GM19193 (cell line): ENCODE measurements around the gene VSX1.

Experiments
- POLR2A ChIP-seq: IDR thresholded peaks from 4 replicates; pipeline ENCODE4 v1.6.1; 2011; ENCODE audit not compliant: insufficient read depth, insufficient read length; ENCODE audit errors: extremely low read depth

Gene VSX1

DNA sequence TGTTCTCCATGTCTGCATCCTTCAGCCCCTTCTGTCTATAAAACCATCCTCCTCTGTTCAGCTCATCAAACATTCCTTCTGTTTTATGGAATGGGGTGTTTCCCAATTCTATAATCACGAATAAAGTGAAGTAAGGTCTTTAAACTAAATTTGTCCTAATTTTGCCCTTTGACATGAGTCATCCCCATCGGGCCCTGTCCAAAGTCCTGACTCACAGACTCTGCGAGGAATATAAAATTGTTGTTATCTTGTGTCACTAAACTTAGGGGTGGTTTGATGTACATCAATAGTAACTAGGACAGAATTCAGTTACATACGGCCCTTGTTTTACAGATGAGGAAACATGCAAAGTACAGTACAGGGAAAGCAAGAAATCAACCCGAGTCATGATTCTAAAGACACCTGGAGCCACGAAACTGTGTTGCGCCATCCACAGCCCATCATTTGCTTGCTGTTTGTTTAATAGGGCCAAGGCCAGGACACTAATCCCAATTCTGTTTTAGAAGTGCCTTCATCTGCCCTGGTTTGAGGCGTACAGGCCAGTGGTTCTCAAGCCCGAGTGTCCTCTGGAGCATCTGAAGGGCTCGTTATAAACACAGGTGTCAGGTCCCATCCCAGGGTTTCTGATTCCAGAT lies 26.8 kb downstream of the VSX1 start:
- no peak for TF ChIP-seq POLR2A

DNA sequence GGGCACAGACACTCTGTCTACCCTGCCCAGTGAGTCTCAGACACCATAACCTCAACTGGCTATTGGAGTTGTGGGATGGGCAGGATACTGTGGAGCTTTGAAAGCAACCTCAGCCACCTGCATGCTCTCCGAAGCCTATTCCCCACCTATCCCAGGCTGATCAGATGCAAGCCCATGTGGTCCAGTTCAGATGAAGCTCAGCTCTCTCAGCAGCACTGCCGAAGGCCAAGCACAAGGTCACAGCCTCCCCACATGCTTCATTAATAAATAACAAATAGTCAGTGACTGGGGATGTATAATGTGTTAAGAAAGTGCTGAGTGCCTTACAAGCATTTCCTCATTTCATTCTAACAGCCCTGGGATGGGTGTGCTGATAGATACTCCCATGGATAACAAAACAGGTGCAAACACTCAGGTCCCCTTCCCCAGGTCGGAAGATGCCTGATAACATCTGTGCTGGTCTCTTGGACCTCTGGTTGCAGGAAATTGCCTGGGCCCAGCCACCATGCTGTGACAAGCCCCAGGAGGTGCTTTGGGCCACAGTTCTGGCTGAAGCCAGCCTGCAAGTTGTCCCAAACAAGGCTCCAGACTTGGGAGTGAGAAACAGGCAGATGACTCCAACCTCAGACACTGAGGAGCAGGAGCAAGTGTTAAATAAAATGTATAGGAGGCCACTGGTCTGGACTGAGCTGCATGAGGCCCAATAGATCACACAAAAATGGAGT lies 27.7 kb downstream of the VSX1 start:
- no peak for TF ChIP-seq POLR2A

DNA sequence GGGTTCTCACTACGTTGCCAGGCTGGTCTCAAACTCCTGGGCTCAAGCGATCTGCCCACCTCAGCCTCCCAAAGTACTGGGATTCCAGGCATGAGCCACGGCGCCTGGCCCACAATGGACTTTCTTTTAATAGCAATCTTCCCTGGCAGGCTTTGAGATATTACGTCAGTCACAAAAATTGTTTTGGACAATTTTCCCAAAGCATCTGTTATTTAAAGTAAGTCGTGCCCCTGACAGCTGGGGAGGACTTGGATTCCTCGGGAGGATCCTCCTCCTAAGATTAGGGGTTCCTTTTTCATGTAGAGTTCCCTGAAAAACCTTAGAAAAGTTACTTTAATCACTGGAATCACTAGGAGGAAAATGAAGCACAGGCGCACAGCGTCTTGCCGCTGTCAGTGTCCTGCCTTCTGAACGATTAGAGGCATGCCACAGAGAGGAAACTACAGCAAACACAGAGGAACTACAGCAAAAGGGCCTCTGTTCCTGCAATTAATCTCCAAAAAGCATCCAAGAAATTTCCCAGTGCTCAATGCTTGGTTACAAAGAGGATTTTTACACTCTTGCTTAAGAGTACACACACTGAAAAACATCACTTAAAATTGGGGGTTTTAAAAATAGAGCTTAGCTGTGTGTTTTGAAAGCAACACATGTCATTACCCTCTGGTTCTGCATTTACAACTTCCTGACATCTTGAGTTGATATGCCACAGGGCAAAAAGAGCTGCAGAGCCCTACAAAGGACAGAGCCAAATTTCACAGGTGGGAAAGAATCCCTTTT lies 28.5 kb downstream of the VSX1 start:
- no peak for TF ChIP-seq POLR2A

DNA sequence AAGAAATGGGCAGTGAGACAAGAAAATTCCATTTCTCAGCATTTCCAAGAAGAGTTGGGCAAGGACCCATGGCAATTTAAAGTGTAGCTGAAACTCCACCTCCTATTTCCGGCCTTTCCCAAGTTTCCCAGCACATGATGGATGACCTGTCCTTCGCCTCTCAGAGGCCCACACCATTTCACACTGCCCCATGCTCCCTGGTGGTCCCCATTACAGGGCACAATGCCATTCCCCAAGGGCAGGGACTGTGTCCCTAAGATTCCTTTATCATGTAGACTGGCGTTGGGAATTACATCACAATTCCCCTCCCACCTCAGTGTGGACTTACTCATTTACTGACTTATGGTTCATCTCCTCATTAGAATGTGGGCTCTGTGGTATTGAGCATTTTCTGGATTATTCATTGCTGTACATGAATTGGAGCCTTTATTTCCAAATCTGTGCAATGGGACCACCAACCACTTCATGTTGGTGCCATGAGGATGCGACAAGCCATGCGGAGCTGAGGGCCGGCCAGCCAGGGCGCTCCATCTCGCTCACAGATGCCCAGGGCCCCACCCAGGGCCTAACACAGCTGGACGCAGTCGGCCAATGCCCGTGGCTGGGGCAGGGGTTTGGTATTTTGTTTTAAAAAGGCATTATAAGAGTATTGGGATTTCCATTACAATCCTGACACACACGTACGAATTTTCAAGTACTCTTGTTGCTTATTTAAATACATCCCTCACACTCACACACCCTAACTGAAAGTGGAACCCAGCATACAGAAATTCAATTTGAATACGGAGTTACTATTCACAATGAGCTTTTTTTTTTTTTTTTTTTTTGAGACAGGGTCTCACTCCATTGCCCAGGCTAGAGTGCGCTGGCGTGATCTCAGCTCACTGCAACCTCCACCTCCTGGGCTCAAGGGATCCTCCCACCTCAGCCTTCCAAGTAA lies 29.4 kb downstream of the VSX1 start:
- no peak for TF ChIP-seq POLR2A

DNA sequence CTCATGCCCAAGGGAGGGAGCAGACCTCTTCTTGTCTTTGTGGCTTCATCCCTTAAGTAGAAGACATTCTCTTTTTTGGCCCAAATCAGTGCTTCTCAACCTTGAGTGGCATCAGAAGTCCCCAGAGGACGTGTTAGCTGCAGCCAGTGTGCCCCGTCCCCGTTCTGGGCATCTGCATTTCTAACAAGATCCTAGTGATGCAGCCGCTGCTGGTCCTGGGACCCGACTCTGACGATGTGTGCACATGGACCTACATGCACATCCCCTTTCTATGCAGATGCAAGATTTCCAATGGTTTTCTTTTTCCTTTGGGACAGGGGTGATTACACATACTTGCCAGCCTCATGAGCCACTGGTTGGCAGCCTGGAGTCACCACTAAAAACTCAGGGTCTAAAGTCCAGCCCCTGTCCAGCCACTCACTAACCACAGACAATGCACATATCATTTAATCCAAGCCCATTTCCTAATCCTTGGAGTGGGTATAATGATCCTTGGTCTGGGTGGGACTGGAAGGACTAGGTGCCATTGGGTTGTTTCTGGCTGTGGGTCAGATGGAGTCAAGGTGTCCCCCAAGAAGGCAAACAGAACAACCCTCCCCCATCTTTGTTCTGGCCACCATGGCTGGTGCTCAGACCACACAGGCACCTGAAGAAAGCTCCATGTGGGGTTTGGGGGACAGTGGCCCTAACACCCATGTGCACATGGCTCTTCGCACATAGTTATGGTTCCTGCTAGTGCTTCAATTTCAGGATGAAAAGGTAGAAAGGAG lies 30.4 kb downstream of the VSX1 start:
- no peak for TF ChIP-seq POLR2A

DNA sequence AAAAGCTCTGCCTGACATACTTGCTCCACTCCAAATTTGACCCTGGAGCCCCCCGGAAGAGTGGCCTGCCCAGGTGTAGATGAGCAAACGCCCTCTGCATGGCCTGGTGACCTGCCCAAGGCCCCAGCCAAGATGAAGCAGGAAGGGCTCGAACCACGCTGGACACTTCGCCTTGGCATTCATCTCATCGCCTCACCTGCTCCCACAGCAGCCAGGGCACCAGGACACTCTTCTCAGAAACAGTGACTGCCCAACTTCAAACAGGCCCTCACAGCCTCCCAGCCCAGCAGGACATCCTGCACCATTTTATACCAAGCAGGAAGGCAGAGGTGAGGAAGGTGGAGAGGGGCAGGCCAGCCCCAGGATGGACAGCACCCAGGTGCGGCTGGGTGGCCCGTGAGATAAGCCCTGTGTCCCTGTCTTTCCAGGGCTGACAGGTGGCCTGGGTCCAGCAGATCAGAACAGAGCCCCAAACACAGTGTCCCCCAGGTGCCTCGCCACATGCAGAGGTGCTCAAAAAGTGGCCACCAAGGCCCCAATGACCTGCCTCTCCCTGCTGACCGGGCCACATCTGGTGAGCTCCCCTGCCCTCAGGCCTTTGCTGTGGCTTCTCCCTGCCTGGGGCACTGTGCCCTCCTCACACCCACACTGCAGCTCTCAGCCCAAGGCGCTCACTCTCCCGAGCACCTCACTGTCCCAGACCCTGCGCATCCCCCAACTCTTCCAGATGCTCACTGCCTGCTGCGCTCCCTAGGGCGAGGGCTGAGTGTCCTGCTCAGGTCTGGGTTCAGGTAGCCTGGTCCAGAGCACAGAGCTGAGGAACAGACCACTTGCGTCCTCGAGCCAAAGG lies 31.2 kb downstream of the VSX1 start:
- TF ChIP-seq POLR2A, result no peak

DNA sequence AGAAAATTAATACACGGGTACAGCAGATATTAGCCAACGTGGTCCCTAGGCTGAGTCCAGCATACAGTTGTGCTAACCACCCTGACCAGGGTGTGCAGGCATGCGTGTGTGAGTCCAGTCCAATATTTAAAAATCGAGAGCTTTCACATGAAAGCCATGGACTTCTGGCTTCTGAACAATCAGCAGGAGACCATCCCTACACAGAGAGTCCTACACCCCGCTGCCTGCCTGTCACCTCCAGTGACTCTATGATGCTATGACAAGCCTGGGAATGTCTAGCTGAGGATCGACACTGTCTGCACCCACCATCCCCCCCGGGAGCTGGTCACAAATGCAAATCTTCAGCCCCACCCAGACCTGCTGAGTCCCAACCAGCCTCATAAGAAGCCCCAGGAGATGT lies 31.9 kb downstream of the VSX1 start:
- TF ChIP-seq POLR2A, result no peak

DNA sequence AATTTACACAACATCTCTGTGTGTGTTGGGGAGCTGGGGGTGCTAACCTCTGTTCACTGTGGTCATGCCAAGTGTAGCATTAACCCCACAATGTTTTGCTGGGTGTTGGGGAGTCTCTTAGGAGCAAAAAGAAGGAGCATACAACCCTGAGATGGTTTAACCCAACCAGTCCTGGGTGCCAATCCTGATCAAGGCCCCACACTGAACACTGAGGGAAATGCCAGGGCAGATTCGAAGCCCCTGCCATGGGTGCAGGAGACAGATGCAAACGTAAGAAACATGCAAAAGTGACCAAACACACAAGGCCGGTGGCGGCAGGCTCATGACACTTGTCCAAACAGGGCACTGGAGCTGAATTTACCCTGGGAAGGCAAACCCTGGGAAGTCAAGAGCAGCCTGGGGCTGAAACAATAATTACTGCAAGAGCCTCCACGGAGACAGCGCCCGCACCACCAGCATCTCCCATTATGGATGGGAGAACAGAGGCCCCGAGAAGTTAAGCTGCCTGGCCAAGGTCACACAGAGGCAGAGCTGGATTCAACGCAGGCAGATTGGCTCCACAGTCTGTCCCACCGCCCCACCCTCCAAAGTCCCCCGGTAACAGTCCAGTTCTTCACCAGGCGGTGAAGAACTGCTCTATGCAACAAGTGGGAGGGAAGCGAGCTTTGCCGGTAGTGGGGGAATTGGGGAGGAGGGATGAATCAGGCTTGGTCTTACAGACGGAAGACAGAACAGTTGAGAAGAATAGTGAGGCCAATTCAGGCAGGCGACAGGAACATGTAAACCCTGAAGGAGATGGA lies 32.5 kb downstream of the VSX1 start:
- TF ChIP-seq POLR2A, result no peak

DNA sequence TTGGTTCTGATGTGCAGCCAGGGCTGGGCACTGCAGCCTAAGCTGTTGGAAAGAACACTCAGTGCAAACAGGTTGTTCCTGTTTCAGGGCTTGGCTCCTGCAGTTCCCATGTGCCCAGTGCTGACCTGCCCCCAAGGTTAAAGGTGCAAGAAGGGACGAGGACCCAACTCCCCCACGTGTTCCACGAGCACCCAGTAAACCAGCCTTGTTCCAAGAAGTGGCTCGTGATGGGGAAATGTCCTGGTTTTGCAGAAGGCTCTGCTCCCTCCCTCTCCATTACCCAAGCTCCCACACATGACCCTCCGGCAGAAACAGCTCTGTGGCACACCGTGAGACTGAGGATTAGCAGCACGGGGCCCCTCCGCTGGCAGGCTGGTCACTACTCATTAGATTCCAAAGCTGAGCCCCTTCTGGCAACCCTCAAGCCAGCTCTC lies 33.4 kb downstream of the VSX1 start:
- no peak for TF ChIP-seq POLR2A

DNA sequence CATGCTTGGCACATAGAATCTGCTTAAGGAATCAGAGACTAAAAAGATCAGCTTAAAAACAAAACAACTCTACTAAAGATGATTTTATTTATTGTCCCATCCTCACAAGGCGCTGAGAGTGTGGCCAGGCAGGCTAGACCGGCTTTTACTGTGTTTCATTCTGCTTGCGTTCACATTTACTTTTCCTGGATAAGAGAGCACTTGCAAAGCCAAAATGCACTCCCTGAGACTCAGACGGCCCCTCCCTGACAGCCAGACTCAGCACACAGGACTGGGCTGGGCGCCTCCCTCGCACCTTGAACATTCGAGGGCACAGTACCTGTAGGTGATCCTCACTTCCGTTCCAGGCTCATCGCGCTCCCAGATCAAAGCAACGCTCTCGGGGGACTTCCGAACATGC lies 34.2 kb downstream of the VSX1 start:
- TF ChIP-seq POLR2A, result no peak

DNA sequence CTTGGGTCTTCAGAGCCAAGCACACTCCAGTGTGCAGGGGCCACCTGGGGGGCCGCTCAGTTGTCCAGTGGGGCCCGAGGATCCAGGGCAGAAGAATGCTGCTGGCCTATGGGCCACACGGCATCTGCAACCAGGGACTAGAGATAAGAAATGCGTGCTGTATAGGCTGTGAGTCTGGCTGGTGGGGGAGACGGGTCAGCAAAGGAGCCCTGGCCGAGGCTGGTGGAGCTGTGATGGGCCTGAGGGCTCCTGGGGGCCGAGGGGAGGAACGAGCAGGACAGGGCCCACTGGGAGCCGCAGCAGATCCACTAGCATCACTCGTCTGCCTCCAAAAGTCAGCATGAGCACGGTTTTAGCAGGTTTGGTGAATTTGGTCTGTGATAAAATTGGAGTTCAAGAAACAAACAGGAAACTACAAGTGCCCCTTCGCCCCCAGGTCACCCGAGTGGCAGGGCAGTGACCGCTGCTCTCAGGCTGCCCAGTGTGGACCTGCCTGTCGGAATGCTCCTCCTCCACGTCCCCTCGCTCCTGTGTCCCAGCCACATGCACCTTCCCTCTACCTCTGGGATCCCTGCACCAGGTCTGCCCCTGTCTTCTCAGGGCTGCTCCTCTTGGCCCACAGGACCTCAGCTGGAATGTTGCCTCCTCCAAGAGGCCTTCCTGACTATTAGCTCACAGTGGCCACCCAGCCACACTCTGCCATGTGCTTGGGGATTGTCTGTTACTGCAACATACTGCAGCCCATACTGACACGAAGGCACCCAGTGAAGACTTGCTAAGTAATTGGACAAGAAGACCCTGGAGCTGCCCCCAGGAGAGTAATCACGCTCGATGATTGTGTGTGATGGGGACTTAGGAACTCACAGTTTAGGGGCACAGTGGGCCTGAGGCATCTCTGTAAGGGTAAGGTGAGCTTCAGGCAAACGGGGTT lies 34.9 kb downstream of the VSX1 start:
- TF ChIP-seq POLR2A, result no peak

DNA sequence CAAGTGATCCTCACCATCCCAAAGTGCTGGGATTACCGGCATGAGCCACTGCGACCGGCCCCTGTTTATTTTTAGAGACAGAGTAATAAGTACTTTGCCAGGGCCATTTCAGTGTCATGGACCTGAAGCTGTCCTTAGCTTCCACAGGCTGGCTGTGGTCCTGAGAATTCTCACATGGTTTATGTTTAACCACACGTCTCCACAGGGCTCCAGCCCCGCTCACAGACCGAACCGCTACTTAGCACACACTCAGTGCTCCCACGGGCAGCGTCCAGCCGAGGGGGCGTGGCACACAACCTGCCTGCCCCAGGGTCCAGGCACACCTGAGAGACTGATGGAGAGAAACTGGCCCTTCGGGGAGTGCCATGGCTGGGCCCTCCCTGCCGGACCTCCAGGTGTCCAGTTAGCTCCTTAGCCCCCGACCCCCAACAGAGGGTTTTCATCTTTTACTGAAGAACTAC lies 35.7 kb downstream of the VSX1 start:
- TF ChIP-seq POLR2A, result no peak

DNA sequence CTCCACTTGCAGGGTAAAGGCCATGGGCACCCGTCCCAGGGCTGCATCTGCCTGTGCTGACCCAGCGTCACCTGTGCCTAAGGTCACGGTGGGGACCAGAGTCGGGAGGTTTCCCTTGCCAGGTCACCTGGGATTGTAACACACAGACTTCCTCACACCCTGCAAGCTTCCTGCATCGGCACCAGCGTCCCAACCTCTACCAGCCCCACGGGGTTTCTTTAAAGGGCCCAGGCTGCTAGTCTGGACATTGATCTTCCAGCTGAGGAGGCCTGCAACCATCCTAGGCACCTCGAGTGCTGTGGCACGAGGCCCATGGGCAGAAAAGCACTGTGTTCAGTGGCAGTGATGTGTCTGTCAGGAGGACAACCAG lies 36.6 kb downstream of the VSX1 start:
- TF ChIP-seq POLR2A, result no peak
